HG02623 (cell line): ENCODE data around the gene OR13C9.
"Not testable (repeated sequence)": the region's sequence is repeated elsewhere in the genome, so short reads cannot be mapped to it uniquely, and the experiment has no call there.

ENCODE experiments used
- ATAC-seq: cut with Tn5 transposase; IDR thresholded peaks from one replicate; pipeline ENCODE4 v1.9.1; 2021; ENCODE audit warnings: moderate library complexity; ENCODE audit not compliant: unreplicated experiment

OR13C9 gene

GRCh38 chr9:104618104-104618503 lies at the start of gene OR13C9:
OR13C9 (minus strand) TSS chr9:104618204; CDS start chr9:104618204, 0 bp downstream.
- ATAC-seq = no peak

- no peak for ATAC-seq
Observed at GRCh38 chr9:104658496-104659195, 40.6 kb upstream of the OR13C9 start.

- ATAC-seq = no peak
Observed at GRCh38 chr9:104635456-104635855, 17.5 kb upstream of the OR13C9 start.

GRCh38 chr9:104633976-104634520 lies 16.0 kb upstream of the OR13C9 start:
- ATAC-seq = no peak

- not testable (repeated sequence) for ATAC-seq
Observed at GRCh38 chr9:104625964-104626363, 8.0 kb upstream of the OR13C9 start.

GRCh38 chr9:104617418-104617817 lies 586 bp downstream of the OR13C9 start:
- ATAC-seq = no peak

GRCh38 chr9:104611213-104611612 lies 6.8 kb downstream of the OR13C9 start:
- no peak for ATAC-seq

- no peak for ATAC-seq
Observed at GRCh38 chr9:104608336-104608735, 9.7 kb downstream of the OR13C9 start.

GRCh38 chr9:104606152-104606551 lies 11.9 kb downstream of the OR13C9 start:
- ATAC-seq = no peak

GRCh38 chr9:104605527-104605926 lies 12.5 kb downstream of the OR13C9 start, which contains the start of gene OR13C2:
OR13C2 (minus strand) TSS chr9:104605627; CDS start chr9:104605627, 0 bp downstream.
- not testable (repeated sequence) for ATAC-seq

GRCh38 chr9:104604801-104605200 lies 13.2 kb downstream of the OR13C9 start:
- ATAC-seq = no peak

- not testable (repeated sequence) for ATAC-seq
Observed at GRCh38 chr9:104599313-104599712, 18.7 kb downstream of the OR13C9 start, which contains the start of gene OR13C5. OR13C5 (minus strand) TSS chr9:104599413; CDS start chr9:104599413, 0 bp downstream.

GRCh38 chr9:104598749-104599148 lies 19.3 kb downstream of the OR13C9 start:
- ATAC-seq = not testable (repeated sequence)

GRCh38 chr9:104589626-104590025 lies 28.4 kb downstream of the OR13C9 start:
- no peak for ATAC-seq

GRCh38 chr9:104586496-104587180 lies 31.4 kb downstream of the OR13C9 start:
- no peak for ATAC-seq

- ATAC-seq = no peak
Observed at GRCh38 chr9:104580562-104580961, 37.4 kb downstream of the OR13C9 start.

GRCh38 chr9:104577263-104577662 lies 40.7 kb downstream of the OR13C9 start:
- no peak for ATAC-seq

GRCh38 chr9:104575456-104575855 lies 42.5 kb downstream of the OR13C9 start:
- ATAC-seq = no peak

- no peak for ATAC-seq
Observed at GRCh38 chr9:104572612-104573011, 45.4 kb downstream of the OR13C9 start.

GRCh38 chr9:104568868-104569267 lies 49.1 kb downstream of the OR13C9 start, which contains the start of gene OR13C8:
OR13C8 (plus strand) TSS chr9:104569168; CDS start chr9:104569168, 0 bp downstream.
- ATAC-seq = no peak
